NT2/D1 (cell line): ENCODE data around the gene CATSPERD.

Experiments
- DNase-seq: peaks from one replicate; pipeline ENCODE4 v3.0.0-alpha.2; 2011; ENCODE audit warnings: low read depth, low spot score
- H3K27me3 ChIP-seq: 2 replicates; pipeline ENCODE4 v1.6.0; 2011; ENCODE audit warnings: mild to moderate bottlenecking; ENCODE audit not compliant: insufficient read length, insufficient read depth
- H3K36me3 ChIP-seq: 2 replicates; pipeline ENCODE4 v1.6.1; 2011; ENCODE audit warnings: mild to moderate bottlenecking, low read length, mixed read lengths; ENCODE audit not compliant: insufficient read depth, insufficient read length
- H3K4me1 ChIP-seq: 2 replicates; pipeline ENCODE4 v1.5.1; 2011; ENCODE audit not compliant: insufficient read depth, insufficient read length
- H3K4me3 ChIP-seq: 2 replicates; pipeline ENCODE4 v1.5.1; 2011; ENCODE audit warnings: low read depth; ENCODE audit not compliant: insufficient read length
- H3K9ac ChIP-seq: 2 replicates; pipeline ENCODE4 v1.6.0; 2011; ENCODE audit warnings: low read depth; ENCODE audit not compliant: insufficient read length
- H3K9me3 ChIP-seq: 2 replicates; pipeline ENCODE4 v1.5.1; 2011; ENCODE audit warnings: mild to moderate bottlenecking, low read length; ENCODE audit not compliant: insufficient read depth
- SUZ12 ChIP-seq: IDR thresholded peaks from 2 replicates; pipeline ENCODE4 v1.6.1; 2011; ENCODE audit not compliant: insufficient read length, insufficient read depth; ENCODE audit errors: extremely low read depth
- YY1 ChIP-seq: IDR thresholded peaks from 2 replicates; pipeline ENCODE4 v1.6.1; 2011; ENCODE audit not compliant: insufficient read length, insufficient read depth
- ZNF274 ChIP-seq: IDR thresholded peaks from 2 replicates; pipeline ENCODE4 v1.6.1; 2011; ENCODE audit warnings: mild to moderate bottlenecking, low read depth, low read length

The CATSPERD gene

DNA sequence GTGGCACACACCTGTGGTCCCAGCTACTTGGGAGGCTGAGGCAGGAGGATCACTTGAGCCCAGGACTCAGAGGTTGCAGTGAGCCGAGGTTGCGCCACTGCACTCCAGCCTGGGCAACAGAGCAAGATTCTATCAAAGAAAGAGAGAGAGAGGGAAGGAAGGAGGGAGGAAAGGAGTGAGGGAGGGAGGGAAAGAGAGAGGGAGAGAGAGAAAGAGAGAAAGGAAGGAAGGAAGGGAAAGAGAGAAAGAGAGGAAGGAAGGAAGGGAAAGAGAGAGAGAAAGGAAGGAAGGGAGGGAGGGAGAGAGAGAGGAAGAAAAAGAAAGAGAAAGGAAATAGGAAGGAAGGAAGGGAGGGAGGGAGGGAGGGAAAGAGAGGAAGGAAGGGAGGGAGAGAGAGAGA is 96.8 kb downstream of the CATSPERD start:
- H3K36me3 ChIP-seq: no peaks in the 10 kb centered on the region
- no peak overlapping the region for H3K9ac ChIP-seq
- no peaks in the 10 kb centered on the region for H3K9me3 ChIP-seq
- H3K27me3 ChIP-seq: no peaks in the 10 kb centered on the region
- TF ChIP-seq YY1 (no peak), ZNF274 (no peak), SUZ12 (no peak)
- H3K4me1 ChIP-seq: peaks cover 13% of the 10 kb centered on the region
- H3K4me3 ChIP-seq: no peak overlapping the region
- DNase-seq: no peak

- no peak overlapping the region for H3K9ac ChIP-seq
- no peaks in the 10 kb centered on the region for H3K36me3 ChIP-seq
- no peaks in the 10 kb centered on the region for H3K9me3 ChIP-seq
- DNase-seq: no peak
- no peaks in the 10 kb centered on the region for H3K27me3 ChIP-seq
- TF ChIP-seq ZNF274 (no peak), SUZ12 (no peak), YY1 (no peak)
- peaks cover 10% of the 10 kb centered on the region for H3K4me1 ChIP-seq
- no peak overlapping the region for H3K4me3 ChIP-seq
These were observed 98.2 kb downstream of the CATSPERD start for GRCh38 chr19:5818594-5818993.

- no peak overlapping the region for H3K9ac ChIP-seq
- DNase-seq: no peak
- H3K9me3 ChIP-seq: no peaks in the 10 kb centered on the region
- no peaks in the 10 kb centered on the region for H3K27me3 ChIP-seq
- no peak for TF ChIP-seq SUZ12
- TF ChIP-seq ZNF274: no peak
- TF ChIP-seq YY1: no peak
- H3K4me1 ChIP-seq: peaks cover 5% of the 10 kb centered on the region
- no peak overlapping the region for H3K4me3 ChIP-seq
- H3K36me3 ChIP-seq: no peaks in the 10 kb centered on the region
These were observed 100.3 kb downstream of the CATSPERD start for GRCh38 chr19:5820785-5821184.

- H3K27me3 ChIP-seq: no peaks in the 10 kb centered on the region
- H3K36me3 ChIP-seq: no peaks in the 10 kb centered on the region
- TF ChIP-seq YY1 (no peak), SUZ12 (no peak), ZNF274 (no peak)
- no peaks in the 10 kb centered on the region for H3K9me3 ChIP-seq
- H3K4me3 ChIP-seq: no peak overlapping the region
- peaks cover 10% of the 10 kb centered on the region for H3K4me1 ChIP-seq
- H3K9ac ChIP-seq: no peak overlapping the region
- DNase-seq: no peak
These were observed 101.2 kb downstream of the CATSPERD start for GRCh38 chr19:5821521-5822180.

DNA sequence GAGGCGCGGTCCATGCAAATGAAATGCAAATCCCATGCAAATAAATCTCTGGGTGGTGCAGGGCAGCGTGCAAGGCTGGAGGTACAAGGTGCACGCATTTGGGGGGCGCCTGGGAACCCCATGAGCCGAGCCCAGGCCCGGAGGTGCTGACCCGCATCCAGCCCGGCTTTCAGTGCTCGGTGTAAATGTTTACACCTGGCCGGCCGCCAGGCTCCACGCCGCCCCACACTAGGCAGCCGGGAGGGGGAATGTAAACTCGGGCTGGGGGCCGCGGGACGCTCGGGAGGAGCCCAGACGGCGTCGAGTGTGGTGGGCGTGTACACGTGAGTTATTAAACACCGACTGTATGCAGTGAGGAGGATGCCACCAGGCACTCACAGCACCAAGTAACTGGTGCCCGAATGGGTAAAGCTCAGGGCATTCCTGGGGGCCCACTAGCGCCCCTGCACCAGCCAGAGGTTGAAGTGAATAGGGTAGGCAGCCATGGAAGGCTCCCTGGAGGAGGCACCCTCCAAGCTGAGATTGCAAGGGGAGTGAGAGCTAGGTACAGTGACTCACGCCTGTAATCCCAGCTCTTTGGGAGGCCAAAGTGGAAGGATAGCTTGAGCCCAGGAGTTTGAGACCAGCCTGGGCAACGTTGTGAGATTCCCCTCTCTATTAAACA is 101.9 kb downstream of the CATSPERD start:
- H3K9me3 ChIP-seq: no peaks in the 10 kb centered on the region
- no peak for DNase-seq
- H3K27me3 ChIP-seq: no peaks in the 10 kb centered on the region
- H3K4me3 ChIP-seq: no peak overlapping the region
- no peak for TF ChIP-seq SUZ12
- TF ChIP-seq YY1: no peak
- TF ChIP-seq ZNF274: no peak
- no peaks in the 10 kb centered on the region for H3K36me3 ChIP-seq
- peak overlapping the region; percentile 8 for H3K9ac ChIP-seq
- H3K4me1 ChIP-seq: peaks cover 16% of the 10 kb centered on the region

DNA sequence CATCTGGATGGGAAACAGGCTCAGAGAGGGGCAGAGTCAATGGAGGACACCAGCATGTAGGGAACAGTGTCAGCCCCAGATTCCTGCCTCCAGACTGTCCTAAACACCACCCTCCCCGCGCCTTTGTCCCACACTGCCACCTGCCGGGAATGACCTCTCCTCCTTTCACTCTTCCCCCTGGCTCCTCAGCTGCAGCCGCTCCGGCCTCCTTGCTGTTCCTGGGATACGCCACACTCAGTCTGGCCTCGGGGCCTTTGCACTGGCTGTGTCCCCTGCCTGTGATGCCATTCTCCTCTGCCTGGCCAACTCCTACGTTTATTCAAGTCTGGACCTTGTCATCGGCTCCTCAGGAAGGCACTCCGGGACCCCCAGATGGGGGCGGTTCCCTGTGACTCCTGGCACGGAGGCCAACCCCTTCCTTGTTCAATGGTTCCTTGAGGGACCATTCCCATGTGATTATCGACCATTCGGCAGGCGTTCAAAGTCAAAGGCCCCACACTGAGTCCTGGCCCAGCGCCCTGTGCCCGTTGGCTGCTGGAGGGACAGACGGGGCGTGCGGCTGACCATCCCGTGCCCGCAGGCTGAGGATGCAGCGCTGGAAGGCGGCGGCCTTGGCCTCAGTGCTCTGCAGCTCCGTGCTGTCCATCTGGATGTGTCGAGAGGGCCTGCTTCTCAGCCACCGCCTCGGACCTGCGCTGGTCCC is 103.3 kb downstream of the CATSPERD start:
- Histone ChIP-seq H3K4me3 (no peak overlapping the region), H3K36me3 (no peaks in the 10 kb centered on the region), H3K9ac (no peak overlapping the region), H3K27me3 (no peaks in the 10 kb centered on the region), H3K4me1 (peaks cover 17% of the 10 kb centered on the region), H3K9me3 (no peaks in the 10 kb centered on the region)
- TF ChIP-seq SUZ12 (no peak), YY1 (no peak), ZNF274 (no peak)
- no peak for DNase-seq

DNA sequence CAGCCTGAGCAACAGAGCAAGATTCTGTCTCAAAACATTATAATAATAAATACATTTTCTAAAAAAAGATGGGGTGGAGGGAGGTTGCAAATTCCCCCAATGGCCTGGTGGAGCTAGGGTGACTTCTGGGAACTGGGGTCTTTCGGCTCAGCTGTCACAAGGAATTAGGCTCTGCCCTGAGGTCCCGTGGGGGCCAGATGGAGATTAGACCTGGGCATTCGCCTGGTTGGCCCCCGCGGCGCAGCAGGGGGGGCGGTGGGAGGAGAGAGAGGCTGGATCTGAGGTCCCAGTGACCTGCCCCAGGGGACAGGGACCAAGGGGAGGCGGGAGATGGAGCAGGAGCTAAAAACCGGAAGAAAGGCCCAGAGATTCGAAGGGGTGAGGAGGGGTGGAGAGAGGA is 104.3 kb downstream of the CATSPERD start:
- no peaks in the 10 kb centered on the region for H3K36me3 ChIP-seq
- H3K9me3 ChIP-seq: no peaks in the 10 kb centered on the region
- no peak overlapping the region for H3K4me3 ChIP-seq
- peak overlapping the region; percentile 42 for H3K9ac ChIP-seq
- H3K27me3 ChIP-seq: no peaks in the 10 kb centered on the region
- TF ChIP-seq SUZ12 (no peak), YY1 (no peak), ZNF274 (no peak)
- H3K4me1 ChIP-seq: peaks cover 20% of the 10 kb centered on the region
- DNase-seq: no peak
